ENCODE measurements around the gene UBE2H.

DNA sequence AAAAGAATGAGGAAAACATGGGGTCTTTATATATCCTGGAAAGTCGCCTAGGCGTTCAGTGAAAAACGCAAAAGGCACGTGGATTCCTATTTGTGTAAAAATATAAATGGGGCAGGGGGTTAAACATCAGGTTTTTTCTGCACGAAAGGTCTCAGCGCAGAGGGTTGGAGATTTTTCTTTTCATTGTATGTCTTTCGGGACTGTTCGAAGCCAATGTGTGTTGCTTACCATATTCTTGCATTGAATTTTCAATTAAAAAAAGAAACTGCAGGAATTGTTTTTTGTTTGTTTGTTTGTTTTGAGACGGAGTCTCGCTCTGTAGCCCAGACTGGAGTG is 169.2 kb downstream of the UBE2H start:
- TF ChIP-seq, protein P1, sequence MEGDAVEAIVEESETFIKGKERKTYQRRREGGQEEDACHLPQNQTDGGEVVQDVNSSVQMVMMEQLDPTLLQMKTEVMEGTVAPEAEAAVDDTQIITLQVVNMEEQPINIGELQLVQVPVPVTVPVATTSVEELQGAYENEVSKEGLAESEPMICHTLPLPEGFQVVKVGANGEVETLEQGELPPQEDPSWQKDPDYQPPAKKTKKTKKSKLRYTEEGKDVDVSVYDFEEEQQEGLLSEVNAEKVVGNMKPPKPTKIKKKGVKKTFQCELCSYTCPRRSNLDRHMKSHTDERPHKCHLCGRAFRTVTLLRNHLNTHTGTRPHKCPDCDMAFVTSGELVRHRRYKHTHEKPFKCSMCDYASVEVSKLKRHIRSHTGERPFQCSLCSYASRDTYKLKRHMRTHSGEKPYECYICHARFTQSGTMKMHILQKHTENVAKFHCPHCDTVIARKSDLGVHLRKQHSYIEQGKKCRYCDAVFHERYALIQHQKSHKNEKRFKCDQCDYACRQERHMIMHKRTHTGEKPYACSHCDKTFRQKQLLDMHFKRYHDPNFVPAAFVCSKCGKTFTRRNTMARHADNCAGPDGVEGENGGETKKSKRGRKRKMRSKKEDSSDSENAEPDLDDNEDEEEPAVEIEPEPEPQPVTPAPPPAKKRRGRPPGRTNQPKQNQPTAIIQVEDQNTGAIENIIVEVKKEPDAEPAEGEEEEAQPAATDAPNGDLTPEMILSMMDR (IDR thresholded peaks at IDR 0.05; ENCODE audit: poor library complexity), result no peak
- TF ChIP-seq EZH2 (IDR thresholded peaks at IDR 0.05; ENCODE audit: borderline replicate concordance) (no peak), EZH2phosphoT487 (IDR thresholded peaks at IDR 0.05; ENCODE audit: low read depth, severe bottlenecking, unreplicated experiment) (no peak)
